ENCODE results near the gene B3GALT6. TPM values are rescaled to one million over a fixed set of nuclear protein-coding genes. Genes with fewer than 3 reads are reported as not detected.

B3GALT6 gene
- total and polyA plus RNA-seq, 4 donors, result 1.2 to 9.0 (median 8.3) TPM

DNA sequence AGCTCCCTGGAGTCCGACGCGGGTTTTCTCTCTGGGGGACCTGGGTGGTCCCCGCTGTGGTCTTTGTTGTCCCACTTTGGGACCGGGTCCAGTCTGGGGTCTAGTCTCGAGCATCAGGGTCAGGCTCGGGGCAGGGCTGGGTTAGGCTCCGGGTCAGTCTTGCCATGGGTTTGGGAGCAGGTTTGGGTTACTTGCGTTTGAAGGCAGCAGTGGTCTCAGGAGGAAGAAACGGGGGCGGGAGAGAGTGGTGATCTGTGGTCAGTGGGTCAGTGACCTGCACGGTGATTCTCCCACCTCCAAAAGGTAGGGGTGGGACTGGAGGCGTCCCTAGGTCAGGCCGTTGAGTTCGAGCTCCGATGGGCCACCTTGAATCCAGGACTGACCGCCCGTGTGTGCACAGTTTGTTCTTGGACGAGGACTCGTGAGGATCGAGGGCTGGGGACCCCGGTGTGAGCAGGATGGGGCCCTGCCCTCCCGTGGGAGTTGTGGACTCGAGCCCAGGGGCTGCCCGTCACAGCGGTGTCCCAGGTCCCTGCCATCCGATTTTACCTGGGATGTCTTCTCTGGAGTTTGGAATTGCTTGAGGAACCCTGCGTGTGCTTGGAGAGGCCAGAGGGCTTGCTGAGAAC is 2.3 kb downstream of the B3GALT6 start:
- DNase-seq (ENCODE audit: low spot score), result no peak
- TF ChIP-seq TAF1 (conservative IDR thresholded peaks at IDR 0.05) (no peak), FOXA2 (IDR thresholded peaks at IDR 0.05) (no peak), JUND (IDR thresholded peaks at IDR 0.05) (no peak), RAD21 (IDR thresholded peaks at IDR 0.05) (no peak), NR2F2 (IDR thresholded peaks at IDR 0.05) (no peak), HNF4G (IDR thresholded peaks at IDR 0.05) (no peak), GABPA (IDR thresholded peaks at IDR 0.05 in 1 of 2, conservative IDR thresholded peaks at IDR 0.05 in 1 of 2) (no peak)
- TF ChIP-seq, protein P1, sequence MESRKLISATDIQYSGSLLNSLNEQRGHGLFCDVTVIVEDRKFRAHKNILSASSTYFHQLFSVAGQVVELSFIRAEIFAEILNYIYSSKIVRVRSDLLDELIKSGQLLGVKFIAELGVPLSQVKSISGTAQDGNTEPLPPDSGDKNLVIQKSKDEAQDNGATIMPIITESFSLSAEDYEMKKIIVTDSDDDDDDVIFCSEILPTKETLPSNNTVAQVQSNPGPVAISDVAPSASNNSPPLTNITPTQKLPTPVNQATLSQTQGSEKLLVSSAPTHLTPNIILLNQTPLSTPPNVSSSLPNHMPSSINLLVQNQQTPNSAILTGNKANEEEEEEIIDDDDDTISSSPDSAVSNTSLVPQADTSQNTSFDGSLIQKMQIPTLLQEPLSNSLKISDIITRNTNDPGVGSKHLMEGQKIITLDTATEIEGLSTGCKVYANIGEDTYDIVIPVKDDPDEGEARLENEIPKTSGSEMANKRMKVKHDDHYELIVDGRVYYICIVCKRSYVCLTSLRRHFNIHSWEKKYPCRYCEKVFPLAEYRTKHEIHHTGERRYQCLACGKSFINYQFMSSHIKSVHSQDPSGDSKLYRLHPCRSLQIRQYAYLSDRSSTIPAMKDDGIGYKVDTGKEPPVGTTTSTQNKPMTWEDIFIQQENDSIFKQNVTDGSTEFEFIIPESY (IDR thresholded peaks at IDR 0.05), result no peak
- TF ChIP-seq, protein P2, sequence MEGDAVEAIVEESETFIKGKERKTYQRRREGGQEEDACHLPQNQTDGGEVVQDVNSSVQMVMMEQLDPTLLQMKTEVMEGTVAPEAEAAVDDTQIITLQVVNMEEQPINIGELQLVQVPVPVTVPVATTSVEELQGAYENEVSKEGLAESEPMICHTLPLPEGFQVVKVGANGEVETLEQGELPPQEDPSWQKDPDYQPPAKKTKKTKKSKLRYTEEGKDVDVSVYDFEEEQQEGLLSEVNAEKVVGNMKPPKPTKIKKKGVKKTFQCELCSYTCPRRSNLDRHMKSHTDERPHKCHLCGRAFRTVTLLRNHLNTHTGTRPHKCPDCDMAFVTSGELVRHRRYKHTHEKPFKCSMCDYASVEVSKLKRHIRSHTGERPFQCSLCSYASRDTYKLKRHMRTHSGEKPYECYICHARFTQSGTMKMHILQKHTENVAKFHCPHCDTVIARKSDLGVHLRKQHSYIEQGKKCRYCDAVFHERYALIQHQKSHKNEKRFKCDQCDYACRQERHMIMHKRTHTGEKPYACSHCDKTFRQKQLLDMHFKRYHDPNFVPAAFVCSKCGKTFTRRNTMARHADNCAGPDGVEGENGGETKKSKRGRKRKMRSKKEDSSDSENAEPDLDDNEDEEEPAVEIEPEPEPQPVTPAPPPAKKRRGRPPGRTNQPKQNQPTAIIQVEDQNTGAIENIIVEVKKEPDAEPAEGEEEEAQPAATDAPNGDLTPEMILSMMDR (IDR thresholded peaks at IDR 0.05; ENCODE audit: low read depth, low read length, missing input control), result no peak
- TF ChIP-seq, protein P3, sequence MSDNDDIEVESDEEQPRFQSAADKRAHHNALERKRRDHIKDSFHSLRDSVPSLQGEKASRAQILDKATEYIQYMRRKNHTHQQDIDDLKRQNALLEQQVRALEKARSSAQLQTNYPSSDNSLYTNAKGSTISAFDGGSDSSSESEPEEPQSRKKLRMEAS (IDR thresholded peaks at IDR 0.05), result no peak
- H3K27ac ChIP-seq (ENCODE audit: low read depth in 1 of 2, low read length in 2 of 2), result no peak overlapping the region
- no peak overlapping the region for H3K9ac ChIP-seq (ENCODE audit: low read depth in 1 of 2, low read length in 2 of 2)
- H3K36me3 ChIP-seq (ENCODE audit: control insufficient read depth in 4 of 4, insufficient read depth in 3 of 4, low read depth in 1 of 4, low read length in 3 of 4), result no peaks in the 10 kb centered on the region
- H3K27me3 ChIP-seq (ENCODE audit: control insufficient read depth in 4 of 4, insufficient read depth in 4 of 4, low read length in 3 of 4), result no peaks in the 10 kb centered on the region
- no peaks in the 10 kb centered on the region for H3K9me3 ChIP-seq (ENCODE audit: control insufficient read depth in 4 of 4, low read length in 3 of 4)
- H3K4me3 ChIP-seq (ENCODE audit: low read depth in 1 of 3, low read length in 3 of 3), result no peak overlapping the region
- 97% methylated on average over 28 of the region's 28 CpGs for WGBS
- peaks cover 16 to 41% (median 29%) of the 10 kb centered on the region in 4 donors for H3K4me1 ChIP-seq (ENCODE audit: control insufficient read depth in 4 of 4, insufficient read depth in 4 of 4, low read length in 3 of 4)

DNA sequence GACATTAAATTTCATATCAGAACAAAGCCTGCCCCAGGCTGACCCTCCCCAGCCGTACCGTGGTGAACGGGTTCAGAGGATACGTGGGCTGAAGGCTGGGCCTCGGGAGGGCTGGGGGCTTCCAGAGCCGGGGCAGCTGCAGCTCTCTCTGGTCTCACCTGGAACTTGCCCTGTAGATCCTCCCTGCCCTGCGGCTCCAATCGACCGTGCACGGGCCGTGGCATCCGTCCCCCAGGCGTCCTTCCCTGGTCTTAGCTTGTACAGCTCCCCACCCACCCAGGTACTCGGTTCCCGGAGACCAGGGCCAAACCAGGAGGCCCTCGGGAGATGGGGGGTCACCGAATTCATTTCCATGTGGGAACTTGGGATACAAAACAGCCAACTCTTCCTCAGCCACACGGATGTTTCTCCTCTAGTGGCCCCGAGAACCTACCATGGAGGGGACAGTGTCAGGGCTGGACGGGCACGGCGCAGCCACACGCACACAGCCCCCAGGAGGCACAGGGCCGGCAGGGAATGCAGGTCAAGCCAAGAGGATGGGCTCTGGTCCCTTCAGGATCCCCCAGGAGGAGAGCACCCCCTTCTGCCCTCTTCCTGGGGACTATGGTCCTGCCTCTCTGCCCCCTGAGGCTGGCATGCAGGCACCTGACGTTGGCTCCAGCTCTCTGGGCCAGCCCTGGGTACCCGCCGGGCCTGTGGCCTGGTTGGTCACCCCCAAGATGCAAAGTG is 3.1 kb downstream of the B3GALT6 start:
- 94% methylated on average over 27 of the region's 27 CpGs for WGBS
- no peak overlapping the region for H3K27ac ChIP-seq (ENCODE audit: low read depth in 1 of 2, low read length in 2 of 2)
- H3K4me3 ChIP-seq (ENCODE audit: low read depth in 1 of 3, low read length in 3 of 3), result no peak overlapping the region
- H3K36me3 ChIP-seq (ENCODE audit: control insufficient read depth in 4 of 4, insufficient read depth in 3 of 4, low read depth in 1 of 4, low read length in 3 of 4), result no peaks in the 10 kb centered on the region
- no peaks in the 10 kb centered on the region for H3K27me3 ChIP-seq (ENCODE audit: control insufficient read depth in 4 of 4, insufficient read depth in 4 of 4, low read length in 3 of 4)
- no peak for DNase-seq (ENCODE audit: low spot score)
- TF ChIP-seq RAD21 (IDR thresholded peaks at IDR 0.05) (no peak), TAF1 (conservative IDR thresholded peaks at IDR 0.05) (no peak), HNF4A (conservative IDR thresholded peaks at IDR 0.05) (no peak), EGR1 (IDR thresholded peaks at IDR 0.05; ENCODE audit: low read depth in 2 of 2) (no peak), FOXA1 (IDR thresholded peaks at IDR 0.05) (no peak), RXRA (IDR thresholded peaks at IDR 0.05) (no peak), NR2F2 (IDR thresholded peaks at IDR 0.05) (no peak), GABPA (IDR thresholded peaks at IDR 0.05 in 1 of 2, conservative IDR thresholded peaks at IDR 0.05 in 1 of 2) (no peak), HNF4G (IDR thresholded peaks at IDR 0.05) (no peak), FOXA2 (IDR thresholded peaks at IDR 0.05) (no peak), SP1 (IDR thresholded peaks at IDR 0.05) (no peak)
- TF ChIP-seq, protein P3 (IDR thresholded peaks at IDR 0.05), result no peak
- TF ChIP-seq, protein P4, sequence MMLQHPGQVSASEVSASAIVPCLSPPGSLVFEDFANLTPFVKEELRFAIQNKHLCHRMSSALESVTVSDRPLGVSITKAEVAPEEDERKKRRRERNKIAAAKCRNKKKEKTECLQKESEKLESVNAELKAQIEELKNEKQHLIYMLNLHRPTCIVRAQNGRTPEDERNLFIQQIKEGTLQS (IDR thresholded peaks at IDR 0.05), result no peak
- no peak overlapping the region for H3K9ac ChIP-seq (ENCODE audit: low read depth in 1 of 2, low read length in 2 of 2)
- H3K4me1 ChIP-seq (ENCODE audit: control insufficient read depth in 4 of 4, insufficient read depth in 4 of 4, low read length in 3 of 4), result peaks cover 19 to 41% (median 29%) of the 10 kb centered on the region in 4 donors
- no peaks in the 10 kb centered on the region for H3K9me3 ChIP-seq (ENCODE audit: control insufficient read depth in 4 of 4, low read length in 3 of 4)
